T-helper 1 cell (primary cell): ENCODE data around the gene TAMM41.
"Not testable (repeated sequence)": the region's sequence is repeated elsewhere in the genome, so short reads cannot be mapped to it uniquely, and the experiment has no call there.

Experiments
- DNase-seq, 5 donors: peaks; one replicate each; pipeline ENCODE4 v3.0.0-alpha.2; 2012 to 2020

The TAMM41 gene

GRCh38 chr3:11759996-11760395, 86.7 kb downstream of the TAMM41 start:
- no peak for DNase-seq

DNA sequence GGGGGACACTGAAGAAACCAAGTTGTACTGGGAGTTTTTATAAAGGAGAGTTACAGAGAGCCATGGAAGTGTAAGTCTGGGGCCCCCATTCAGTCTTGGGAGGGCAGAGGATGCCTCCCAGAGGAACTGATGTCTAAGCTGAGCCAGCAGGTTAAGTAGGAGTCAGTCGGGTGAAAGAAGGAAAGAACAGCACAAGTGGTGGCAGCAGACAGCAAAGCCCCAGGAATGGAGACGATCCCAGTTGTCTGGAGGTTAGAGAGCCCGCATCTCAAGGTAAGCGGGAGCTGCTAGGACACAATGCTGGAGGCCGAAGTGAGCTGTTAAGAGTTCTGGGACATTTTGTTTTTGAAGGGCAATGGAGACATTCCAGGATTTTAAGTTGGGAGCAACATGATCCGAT, 88.8 kb downstream of the TAMM41 start:
- DNase-seq = no peak

DNA sequence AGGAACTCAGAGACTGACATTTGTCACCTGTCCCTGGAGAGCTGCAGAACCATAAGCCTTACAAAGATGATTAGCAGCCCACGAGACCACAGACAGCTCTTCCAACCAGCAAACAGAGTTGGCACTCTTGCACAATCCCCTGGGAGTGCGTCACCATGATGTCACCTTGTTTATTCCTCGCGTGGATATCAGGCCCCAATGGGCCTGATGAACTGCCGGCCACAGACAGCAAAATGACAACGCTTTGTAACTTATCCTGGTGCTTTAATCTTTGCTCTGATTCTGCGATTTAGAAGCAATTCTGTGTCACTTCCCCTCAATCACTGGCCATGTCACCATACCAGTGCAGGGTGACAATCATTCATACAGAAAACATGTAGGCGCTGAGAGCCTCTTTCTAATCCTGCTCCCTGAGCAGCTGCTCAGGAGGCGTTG, 89.2 kb downstream of the TAMM41 start:
- no peak for DNase-seq

- DNase-seq = no peak
These were observed 91.4 kb downstream of the TAMM41 start for GRCh38 chr3:11755276-11755675.

- not testable (repeated sequence) for DNase-seq
These were observed 94.4 kb downstream of the TAMM41 start for GRCh38 chr3:11752254-11752653.

GRCh38 chr3:11748306-11748705, 98.4 kb downstream of the TAMM41 start:
- not testable (repeated sequence) for DNase-seq
